HCT116 (cell line): ENCODE measurements around the gene ACTRT2. TPM values are rescaled to one million over a fixed set of nuclear protein-coding genes. Genes with fewer than 3 reads are reported as not detected.

ENCODE experiments used
- ATAC-seq: fragments of 200-7000 bp; cut with Tn5 transposase; 2 replicates; pipeline ENCODE4 v1.9.1; 2020; ENCODE audit warnings: mild to moderate bottlenecking, moderate library complexity
- BruUV-seq: library from RNA; stranded (reverse); fragments of 400-500 nt; replicated peaks from 2 replicates; lab custom pipeline; 2021; lab: Mats Ljungman, UMichigan
- CTCF ChIA-PET: fragments of 300-600 bp; sonication (Branson Sonifier 250); formaldehyde crosslinking; loops from one replicate; lab custom pipeline; 2021; ENCODE audit warnings: antibody characterized with exemption; lab: Charles Lee
- POLR2A ChIA-PET: fragments of 300-600, 350-600 bp; sonication (Branson Sonifier 250); formaldehyde crosslinking; loops from one replicate; lab custom pipeline; 2021; ENCODE audit warnings: antibody characterized with exemption; lab: Charles Lee
- RAD21 ChIA-PET, 2 experiments: fragments of 300-600 bp; sonication (Branson Sonifier 250); formaldehyde crosslinking; loops; one replicate each; lab custom pipeline; 2023; ENCODE audit warnings: low total read pairs in 2 of 2; ENCODE audit not compliant: uncharacterized antibody in 2 of 2, unreplicated experiment in 2 of 2, low non-redundant PET in 1 of 2; lab: Charles Lee
- DNase-seq: peaks from one replicate; pipeline ENCODE4 v3.0.0-alpha.2; 2010; ENCODE audit warnings: low read depth, low spot score
- H2AFZ ChIP-seq: fragments of 200-600 bp; shearing (Covaris generic), sonication (generic); 2 replicates; pipeline ENCODE4 v1.6.1; 2017; ENCODE audit warnings: low read depth, mixed run types, mixed read lengths, antibody characterized with exemption, low read length; ENCODE audit not compliant: poor library complexity, severe bottlenecking
- H3K27ac ChIP-seq: 2 replicates; pipeline ENCODE4 v1.5.1; 2012; ENCODE audit warnings: low read depth, low read length
- H3K27me3 ChIP-seq: fragments of 200-600 bp; sonication (generic); 2 replicates; pipeline ENCODE4 v1.6.1; 2016; ENCODE audit warnings: mixed run types, low read length, mixed read lengths; ENCODE audit not compliant: insufficient read depth
- H3K36me3 ChIP-seq, 2 experiments: fragments of 200-500 bp in 1 of 2; fragments of 200-600 bp in 1 of 2; sonication (Bioruptor generic) in 1 of 2; sonication (generic) in 1 of 2; 2 replicates each; pipeline versions ENCODE4 v1.5.1 to v1.6.1; 2014 to 2016; ENCODE audit warnings: low read length in 2 of 2, inconsistent platforms in 1 of 2, mixed read lengths in 1 of 2, mixed run types in 1 of 2; ENCODE audit not compliant: insufficient read depth in 2 of 2, control insufficient read depth in 1 of 2
- H3K4me1 ChIP-seq, 2 experiments: fragments of 200-600 bp in 1 of 2; sonication (generic) in 1 of 2; 2 replicates each; pipeline versions ENCODE4 v1.5.1 to v1.6.1; 2012 to 2017; ENCODE audit warnings: low read length in 2 of 2, inconsistent platforms in 1 of 2, mild to moderate bottlenecking in 1 of 2, mixed read lengths in 1 of 2, mixed run types in 1 of 2, moderate library complexity in 1 of 2; ENCODE audit not compliant: insufficient read depth in 2 of 2, control insufficient read depth in 1 of 2
- H3K4me2 ChIP-seq: fragments of 200-600 bp; sonication (generic); 2 replicates; pipeline ENCODE4 v1.6.1; 2017; ENCODE audit warnings: mixed run types, low read length, mixed read lengths
- H3K4me3 ChIP-seq, 2 experiments: fragments of 200-600 bp in 1 of 2; sonication (generic) in 1 of 2; replicated peaks in 1 of 2; 2 replicates each; pipeline ENCODE4 v1.5.1; 2011 to 2016; ENCODE audit warnings: low read length in 2 of 2, control low read depth in 1 of 2, low read depth in 1 of 2, mild to moderate bottlenecking in 1 of 2, mixed read lengths in 1 of 2, mixed run types in 1 of 2
- H3K79me2 ChIP-seq: fragments of 200-600 bp; sonication (generic); 2 replicates; pipeline ENCODE4 v1.6.1; 2017; ENCODE audit warnings: mild to moderate bottlenecking, mixed run types, low read length, moderate library complexity, mixed read lengths; ENCODE audit not compliant: insufficient read depth
- H3K9ac ChIP-seq: fragments of 200-600 bp; sonication (generic); 2 replicates; pipeline ENCODE4 v1.6.1; 2016; ENCODE audit warnings: low read length, mixed read lengths
- H3K9me2 ChIP-seq: fragments of 200-600 bp; sonication (generic), shearing (Covaris generic); 2 replicates; pipeline ENCODE4 v1.6.1; 2017; ENCODE audit warnings: mixed run types, mild to moderate bottlenecking, moderate library complexity; ENCODE audit not compliant: insufficient read depth
- H3K9me3 ChIP-seq, 2 experiments: fragments of 200-500 bp in 1 of 2; fragments of 200-600 bp in 1 of 2; sonication (Bioruptor generic) in 1 of 2; sonication (generic) in 1 of 2; 2 replicates each; pipeline ENCODE4 v1.6.1; 2014 to 2017; ENCODE audit warnings: low read length in 2 of 2, mixed read lengths in 2 of 2, inconsistent platforms in 1 of 2, low read depth in 1 of 2, mild to moderate bottlenecking in 1 of 2, mixed run types in 1 of 2, moderate library complexity in 1 of 2; ENCODE audit not compliant: control insufficient read depth in 1 of 2, insufficient read depth in 1 of 2
- H4K20me1 ChIP-seq: fragments of 200-600 bp; sonication (generic), shearing (Covaris generic); 2 replicates; pipeline ENCODE4 v1.6.1; 2017; ENCODE audit warnings: mixed run types, mild to moderate bottlenecking, moderate library complexity; ENCODE audit not compliant: insufficient read depth
- ATF3 ChIP-seq: IDR thresholded peaks from 2 replicates; pipeline ENCODE4 v1.6.1; 2012
- CBX3 ChIP-seq: IDR thresholded peaks from 2 replicates; pipeline ENCODE4 v1.6.1; 2012; ENCODE audit warnings: low read depth
- EGR1 ChIP-seq: IDR thresholded peaks from 2 replicates; pipeline ENCODE4 v1.6.1; 2012; ENCODE audit warnings: low read depth
- EZH2 ChIP-seq: fragments of 200-600 bp; sonication (generic); IDR thresholded peaks from 2 replicates; pipeline ENCODE4 v1.6.1; 2017; ENCODE audit warnings: antibody characterized with exemption, mixed run types
- EZH2phosphoT487 ChIP-seq: fragments of 200-600 bp; IDR thresholded peaks from 2 replicates; pipeline ENCODE4 v1.6.1; 2018; ENCODE audit warnings: antibody characterized with exemption, borderline replicate concordance
- FOSL1 ChIP-seq: IDR thresholded peaks from 2 replicates; pipeline ENCODE4 v1.6.1; 2012; ENCODE audit warnings: low read depth
- JUND ChIP-seq: IDR thresholded peaks from 2 replicates; pipeline ENCODE4 v1.6.1; 2012
- POLR2A ChIP-seq: IDR thresholded peaks from 2 replicates; pipeline ENCODE4 v1.7.0; 2011; ENCODE audit warnings: borderline replicate concordance; ENCODE audit not compliant: insufficient read depth, insufficient read length; ENCODE audit errors: extremely low read depth
- POLR2AphosphoS5 ChIP-seq: IDR thresholded peaks from 2 replicates; pipeline ENCODE4 v1.6.1; 2011; ENCODE audit warnings: mild to moderate bottlenecking, low read depth, low read length, moderate library complexity
- RAD21 ChIP-seq: IDR thresholded peaks from 2 replicates; pipeline ENCODE4 v1.6.1; 2012; ENCODE audit warnings: low read depth, mild to moderate bottlenecking
- SP1 ChIP-seq: IDR thresholded peaks from 2 replicates; pipeline ENCODE4 v1.6.1; 2012; ENCODE audit warnings: low read depth
- SRF ChIP-seq: IDR thresholded peaks from 2 replicates; pipeline ENCODE4 v1.6.1; 2012; ENCODE audit warnings: low read depth
- YY1 ChIP-seq: IDR thresholded peaks from 2 replicates; pipeline ENCODE4 v1.6.1; 2011; ENCODE audit warnings: low read length, low read depth, moderate library complexity, mild to moderate bottlenecking; ENCODE audit not compliant: insufficient replicate concordance; ENCODE audit errors: extremely low read depth
- ZBTB33 ChIP-seq: IDR thresholded peaks from 2 replicates; pipeline ENCODE4 v1.6.1; 2011; ENCODE audit warnings: mild to moderate bottlenecking, low read length, moderate library complexity; ENCODE audit not compliant: insufficient replicate concordance; ENCODE audit errors: extremely low read depth
- ZFX ChIP-seq: fragments of 450-650 bp; IDR thresholded peaks from 2 replicates; pipeline ENCODE4 v1.6.1; 2017
- ZNF274 ChIP-seq: fragments of 200-500 bp; sonication (Bioruptor generic); IDR thresholded peaks from 2 replicates; pipeline ENCODE4 v1.6.1; 2014; ENCODE audit warnings: mild to moderate bottlenecking, low read depth, low read length, inconsistent platforms
- intact Hi-C: fragments of 100-400 bp; cut with micrococcal nuclease; formaldehyde crosslinking; loops from 2 replicates; pipeline ENCODE4 v1.10.0; 2022
- total RNA-seq: library from RNA; stranded (reverse); gene quantifications from one replicate; pipeline ENCODE4 v1.2.1, GENCODE V29; 2021; ENCODE audit not compliant: unreplicated experiment
- TF ChIP-seq, protein P1 (sequence below): IDR thresholded peaks from 2 replicates; pipeline ENCODE4 v1.6.1; 2012; ENCODE audit warnings: low read depth

Gene ACTRT2
- total RNA-seq, 1 experiment from 2014 or later: not detected

DNA sequence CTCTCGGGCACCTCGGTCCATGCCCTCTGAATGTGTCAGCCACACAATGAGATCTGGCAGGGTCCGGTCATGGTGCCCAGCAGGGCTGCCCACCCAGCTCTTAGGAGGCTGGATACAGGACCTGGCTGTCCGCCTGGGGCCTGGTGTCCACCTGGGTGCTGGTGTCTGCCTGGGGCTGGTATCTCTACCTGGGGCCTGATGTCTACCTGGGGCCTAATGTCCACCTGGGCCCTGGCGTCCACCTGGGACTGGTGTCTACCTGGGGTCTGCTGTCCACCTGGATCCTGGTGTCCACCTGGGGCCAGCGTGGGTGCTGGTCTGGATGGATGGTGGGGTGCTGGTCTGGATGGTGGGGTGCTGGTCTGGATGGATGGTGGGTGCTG lies 45.1 kb upstream of the ACTRT2 start:
- Histone ChIP-seq H3K4me1 (no peaks in the 10 kb centered on the region), H3K27ac (no peak overlapping the region), H3K4me2 (no peak overlapping the region), H3K9me3 (no peaks in the 10 kb centered on the region), H3K27me3 (no peaks in the 10 kb centered on the region), H3K79me2 (no peaks in the 10 kb centered on the region), H3K9me2 (no peaks in the 10 kb centered on the region), H2AFZ (no peak overlapping the region), H3K9ac (no peak overlapping the region), H4K20me1 (no peaks in the 10 kb centered on the region), H3K4me3 (no peak overlapping the region), H3K36me3 (no peaks in the 10 kb centered on the region)
- ChIA-PET CTCF (no interaction called here), RAD21 (no interaction called here), POLR2A (no interaction called here)
- TF ChIP-seq YY1 (no peak), POLR2AphosphoS5 (no peak), SP1 (no peak), ATF3 (no peak), EZH2phosphoT487 (no peak), CBX3 (no peak), ZBTB33 (no peak), ZNF274 (no peak), RAD21 (no peak), ZFX (no peak), EGR1 (no peak), FOSL1 (no peak), POLR2A (no peak), SRF (no peak), JUND (no peak), EZH2 (no peak)
- TF ChIP-seq, protein P1, sequence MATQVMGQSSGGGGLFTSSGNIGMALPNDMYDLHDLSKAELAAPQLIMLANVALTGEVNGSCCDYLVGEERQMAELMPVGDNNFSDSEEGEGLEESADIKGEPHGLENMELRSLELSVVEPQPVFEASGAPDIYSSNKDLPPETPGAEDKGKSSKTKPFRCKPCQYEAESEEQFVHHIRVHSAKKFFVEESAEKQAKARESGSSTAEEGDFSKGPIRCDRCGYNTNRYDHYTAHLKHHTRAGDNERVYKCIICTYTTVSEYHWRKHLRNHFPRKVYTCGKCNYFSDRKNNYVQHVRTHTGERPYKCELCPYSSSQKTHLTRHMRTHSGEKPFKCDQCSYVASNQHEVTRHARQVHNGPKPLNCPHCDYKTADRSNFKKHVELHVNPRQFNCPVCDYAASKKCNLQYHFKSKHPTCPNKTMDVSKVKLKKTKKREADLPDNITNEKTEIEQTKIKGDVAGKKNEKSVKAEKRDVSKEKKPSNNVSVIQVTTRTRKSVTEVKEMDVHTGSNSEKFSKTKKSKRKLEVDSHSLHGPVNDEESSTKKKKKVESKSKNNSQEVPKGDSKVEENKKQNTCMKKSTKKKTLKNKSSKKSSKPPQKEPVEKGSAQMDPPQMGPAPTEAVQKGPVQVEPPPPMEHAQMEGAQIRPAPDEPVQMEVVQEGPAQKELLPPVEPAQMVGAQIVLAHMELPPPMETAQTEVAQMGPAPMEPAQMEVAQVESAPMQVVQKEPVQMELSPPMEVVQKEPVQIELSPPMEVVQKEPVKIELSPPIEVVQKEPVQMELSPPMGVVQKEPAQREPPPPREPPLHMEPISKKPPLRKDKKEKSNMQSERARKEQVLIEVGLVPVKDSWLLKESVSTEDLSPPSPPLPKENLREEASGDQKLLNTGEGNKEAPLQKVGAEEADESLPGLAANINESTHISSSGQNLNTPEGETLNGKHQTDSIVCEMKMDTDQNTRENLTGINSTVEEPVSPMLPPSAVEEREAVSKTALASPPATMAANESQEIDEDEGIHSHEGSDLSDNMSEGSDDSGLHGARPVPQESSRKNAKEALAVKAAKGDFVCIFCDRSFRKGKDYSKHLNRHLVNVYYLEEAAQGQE: no peak
- intact Hi-C loops: no loop called here
- ATAC-seq: no peak
- no TSS peak for BruUV-seq
- no peak for DNase-seq
